Activated T-helper 1 cell treated with anti-CD3 and anti-CD28 coated beads, Interleukin-12 subunit alpha, Interleukin-12 subunit beta, Interleukin-2, Interleukin-4 antibody, amounts not matched to agents 30 ng/mL and 10 ng/mL and 1 ng/mL, durations not matched to agents 14 hours and 24 hours and 36 hours (primary cell): ENCODE results near the gene PRSS53. TPM values are rescaled to one million over a fixed set of nuclear protein-coding genes. Genes with fewer than 3 reads are reported as not detected.

ENCODE experiments used
- total RNA-seq: library from RNA; stranded (reverse); gene quantifications from 2 replicates; pipeline ENCODE4 v1.2.3, GENCODE V29; 2022

Gene PRSS53
- total RNA-seq, 1 donor from 2014 or later: 3.1 TPM

Other genes starting within 250 kb of the PRSS53 start
- 23.1 and 25.3 TPM in 2 replicates for gene BCL7C, start 194.9 kb downstream of the PRSS53 start, total RNA-seq
- 0.23 and 0.29 TPM in 2 replicates for gene CTF1, start 192.3 kb downstream of the PRSS53 start, total RNA-seq
- 32.7 and 33.2 TPM in 2 replicates for gene FBXL19, start 165.4 kb downstream of the PRSS53 start, total RNA-seq
- gene ORAI3, start 139.9 kb downstream of the PRSS53 start, total RNA-seq: 11.1 and 11.5 TPM in 2 replicates
- gene SETD1A, start 131.2 kb downstream of the PRSS53 start, total RNA-seq: 34.0 and 38.8 TPM in 2 replicates
- 2.1 and 3.3 TPM in 2 replicates for gene HSD3B7, start 103.7 kb downstream of the PRSS53 start, total RNA-seq
- 0.34 and 0.49 TPM in 2 replicates for gene STX1B, start 78.3 kb downstream of the PRSS53 start, total RNA-seq
- gene STX4, start 55.4 kb downstream of the PRSS53 start, total RNA-seq: 56.4 and 58.7 TPM in 2 replicates
- gene ZNF668, start 14.7 kb downstream of the PRSS53 start, total RNA-seq: 14.9 and 15.1 TPM in 2 replicates
- gene ZNF646, start 14.5 kb downstream of the PRSS53 start, total RNA-seq: 25.3 and 26.1 TPM in 2 replicates
- gene VKORC1, start 5.9 kb upstream of the PRSS53 start, total RNA-seq: 47.3 and 53.0 TPM in 2 replicates
- 43.6 and 44.8 TPM in 2 replicates for gene BCKDK, start 19.4 kb upstream of the PRSS53 start, total RNA-seq
- gene KAT8, start 28.7 kb upstream of the PRSS53 start, total RNA-seq: 55.4 and 58.2 TPM in 2 replicates
- not detected in 2 replicates for gene PRSS8, start 46.8 kb upstream of the PRSS53 start, total RNA-seq
- 0.27 and 0.34 TPM in 2 replicates for gene PRSS36, start 61.1 kb upstream of the PRSS53 start, total RNA-seq
- gene FUS, start 91.2 kb upstream of the PRSS53 start, total RNA-seq: 950 and 955 TPM in 2 replicates
- gene PYCARD, start 113.8 kb upstream of the PRSS53 start, total RNA-seq: 20.9 and 21.2 TPM in 2 replicates
- 0.10 and 0.15 TPM in 2 replicates for gene TRIM72, start 125.2 kb upstream of the PRSS53 start, total RNA-seq
- not detected in 2 replicates for gene PYDC1, start 128.2 kb upstream of the PRSS53 start, total RNA-seq
- gene ITGAM, start 171.0 kb upstream of the PRSS53 start, total RNA-seq: 14.2 and 16.8 TPM in 2 replicates